AG10803 (cell line): ENCODE data around the gene MLF1.

Experiments
- DNase-seq: peaks from one replicate; pipeline ENCODE4 v3.0.0; 2010; ENCODE audit warnings: low read depth
- H3K4me3 ChIP-seq: 2 replicates; pipeline ENCODE4 v1.5.1; 2011; ENCODE audit warnings: mild to moderate bottlenecking, low read length, control low read depth
- CTCF ChIP-seq: conservative IDR thresholded peaks from 2 replicates; pipeline ENCODE4 v1.5.1; 2011; ENCODE audit warnings: mild to moderate bottlenecking, low read length, control low read depth, inconsistent platforms

The MLF1 gene, protein sequence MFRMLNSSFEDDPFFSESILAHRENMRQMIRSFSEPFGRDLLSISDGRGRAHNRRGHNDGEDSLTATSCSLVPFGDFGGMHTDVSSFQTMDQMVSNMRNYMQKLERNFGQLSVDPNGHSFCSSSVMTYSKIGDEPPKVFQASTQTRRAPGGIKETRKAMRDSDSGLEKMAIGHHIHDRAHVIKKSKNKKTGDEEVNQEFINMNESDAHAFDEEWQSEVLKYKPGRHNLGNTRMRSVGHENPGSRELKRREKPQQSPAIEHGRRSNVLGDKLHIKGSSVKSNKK

DNA sequence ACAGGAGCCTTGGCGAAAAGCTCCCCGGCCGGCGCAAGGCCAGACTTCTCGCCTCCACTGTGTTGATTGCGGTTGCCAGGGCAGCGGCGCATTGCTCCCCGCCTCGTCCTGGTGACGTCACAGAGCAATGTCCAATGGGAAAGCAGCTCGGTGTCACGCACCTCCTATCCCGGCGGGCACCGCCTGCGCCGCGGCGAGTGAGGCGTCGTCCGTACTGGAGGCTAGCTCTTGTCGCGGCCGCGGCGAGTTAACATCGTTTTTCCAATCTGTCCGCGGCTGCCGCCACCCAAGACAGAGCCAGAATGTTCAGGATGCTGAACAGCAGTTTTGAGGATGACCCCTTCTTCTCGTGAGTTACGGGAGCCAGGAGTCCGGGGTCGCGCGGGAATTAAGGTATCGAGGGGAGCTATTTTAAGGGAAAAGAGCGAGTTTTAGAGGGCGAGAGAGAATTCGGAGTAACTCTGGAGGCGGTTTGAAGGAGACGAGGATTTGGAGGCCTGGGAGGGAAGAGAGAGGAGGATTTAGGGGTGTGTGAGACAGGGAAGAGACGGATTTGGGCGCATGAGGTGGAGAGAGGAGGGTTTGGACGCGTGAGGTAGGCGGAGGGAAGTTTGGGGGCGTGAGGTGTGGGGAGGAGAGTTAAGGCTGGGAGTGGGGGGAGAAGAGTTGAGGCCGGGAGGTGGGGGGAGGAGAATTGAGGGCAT is at the start of gene MLF1:
MLF1 (plus strand) TSS at position 196 of the 704 bp plus-strand sequence; CDS start at position 303, 107 bp downstream.
- peak within 1 kb of the TSS; percentile 75 for H3K4me3 ChIP-seq
- no peak for TF ChIP-seq CTCF
- DNase-seq = peak; percentile 94

- no peak overlapping the region for H3K4me3 ChIP-seq
- TF ChIP-seq CTCF = no peak
- DNase-seq = peak; percentile 73
These were observed 48.5 kb upstream of the MLF1 start for GRCh38 chr3:158522221-158523136.

DNA sequence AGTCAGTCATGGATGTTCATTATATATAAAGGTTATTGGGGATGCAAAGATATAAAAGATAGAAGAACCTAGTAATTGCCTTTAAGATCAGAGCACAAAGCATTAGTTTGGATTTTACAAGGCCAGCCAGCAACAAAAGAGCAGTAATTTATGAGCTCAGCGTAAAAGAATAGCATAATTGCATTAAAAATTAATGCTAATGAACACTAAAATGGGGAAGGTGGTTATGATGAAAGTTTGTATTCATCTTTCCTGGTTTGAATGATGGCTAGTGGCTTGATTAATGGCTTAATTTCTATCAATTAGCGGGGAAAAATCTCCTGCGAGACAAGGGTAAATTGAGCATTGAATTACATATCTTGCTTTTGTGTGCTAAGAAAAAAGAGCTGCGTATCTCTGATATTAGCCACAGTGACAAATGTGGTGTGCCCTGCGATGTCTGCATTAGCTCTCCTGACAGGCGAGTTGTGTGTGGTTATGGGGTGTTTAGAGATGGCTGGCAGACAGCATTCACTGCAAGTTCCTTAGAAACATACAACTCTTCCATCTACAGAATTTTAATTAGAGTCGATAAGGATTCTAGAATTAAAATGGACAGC is 42.8 kb upstream of the MLF1 start:
- DNase-seq = no peak
- TF ChIP-seq CTCF = no peak
- no peak overlapping the region for H3K4me3 ChIP-seq

DNA sequence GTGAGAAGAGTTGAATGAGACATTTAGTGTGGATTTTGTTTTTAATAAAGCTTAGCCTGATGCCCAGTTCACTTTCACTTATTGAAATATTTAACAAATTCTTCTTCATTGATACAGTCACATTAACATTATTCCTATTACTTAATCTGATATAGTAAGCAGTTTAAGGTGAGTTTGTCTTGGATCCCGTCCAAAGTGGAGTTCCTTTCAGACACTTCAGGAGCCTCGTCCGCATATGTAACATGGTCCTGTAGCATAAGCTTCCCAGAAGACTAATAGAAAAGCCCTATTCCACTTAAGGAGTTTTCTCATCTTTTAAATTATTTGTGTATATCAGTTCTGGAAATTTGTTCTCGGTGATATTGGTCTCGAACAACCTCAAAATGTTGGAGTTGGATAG is 39.7 kb upstream of the MLF1 start:
- no peak for TF ChIP-seq CTCF
- no peak overlapping the region for H3K4me3 ChIP-seq
- DNase-seq = no peak

DNA sequence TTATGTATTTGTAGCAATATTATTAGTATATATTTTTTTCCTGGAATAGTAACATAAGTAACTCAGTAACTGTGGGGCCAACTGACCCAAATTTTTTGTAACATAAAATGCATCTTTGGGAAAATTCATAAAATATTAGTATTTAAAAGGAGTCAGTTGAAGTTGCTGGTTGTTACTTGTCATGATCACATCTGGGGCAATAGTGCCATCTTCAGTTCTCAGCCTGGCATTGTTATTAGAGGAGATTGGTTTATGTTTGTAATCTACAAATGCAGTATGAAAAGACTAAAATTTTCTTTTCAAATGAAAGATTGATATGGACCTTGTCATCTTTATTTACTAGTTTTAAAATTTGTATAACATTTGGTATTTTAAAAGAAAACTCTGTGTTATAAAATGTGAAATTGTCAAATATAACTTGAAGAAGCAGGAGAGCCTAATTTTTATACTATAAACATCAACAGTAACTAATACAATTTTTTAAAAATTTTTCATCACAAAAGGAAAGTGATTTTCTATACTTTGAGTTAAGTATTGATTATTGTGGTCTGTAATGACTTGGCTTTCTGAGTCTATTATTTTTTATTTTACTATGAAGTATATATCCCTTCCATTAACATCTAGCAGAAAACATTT is 38.8 kb upstream of the MLF1 start:
- peak; percentile 62 for DNase-seq
- peak; percentile 82 for TF ChIP-seq CTCF

DNA sequence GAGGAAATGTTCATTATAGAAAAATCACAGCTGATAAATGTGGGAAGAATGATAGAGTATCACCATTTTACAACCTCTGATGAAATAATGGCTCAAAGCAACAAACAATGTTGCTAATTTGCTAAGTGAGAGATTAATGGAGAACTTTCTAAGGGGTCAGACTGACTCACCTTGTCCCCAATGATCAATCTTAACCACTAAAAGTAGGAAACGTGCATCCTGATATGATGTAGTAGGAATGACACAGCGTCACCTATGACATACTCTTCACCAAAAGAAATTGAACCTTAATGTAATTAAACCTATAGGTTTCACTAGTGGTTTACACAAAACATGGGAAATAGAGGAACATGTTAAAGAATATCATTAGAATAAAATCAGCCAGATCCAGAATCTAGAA is 35.1 kb upstream of the MLF1 start:
- H3K4me3 ChIP-seq = no peak overlapping the region
- no peak for DNase-seq
- TF ChIP-seq CTCF = no peak

More for the DNA sequence above, 38.8 kb upstream of the MLF1 start:
- H3K4me3 ChIP-seq = no peak overlapping the region
